Heart left ventricle (tissue), 16 donors: Measurements from ENCODE around the gene METRNL. TPM values are rescaled to one million over a fixed set of nuclear protein-coding genes. Genes with fewer than 3 reads are reported as not detected.
"Not testable (repeated sequence)": the region's sequence is repeated elsewhere in the genome, so short reads cannot be mapped to it uniquely, and the experiment has no call there.

Experiments used
- ATAC-seq, 4 donors: fragments of 200-7000 bp; cut with Tn5 transposase; one replicate each; pipeline ENCODE4 v1.9.1; 2020 to 2022; ENCODE audit warnings: moderate library complexity in 4 of 4, mild to moderate bottlenecking in 3 of 4, moderate number of reproducible peaks in 1 of 4
- DNase-seq, 5 donors: peaks; one replicate each; pipeline ENCODE4 v3.0.0-alpha.2; 2020
- H3K27ac ChIP-seq, 12 donors: fragments of 200-600 bp; sonication (generic) in 4 of 12; one replicate each; pipeline versions ENCODE4 v1.5.0 to v1.8.0; 2016 to 2022; ENCODE audit warnings: mild to moderate bottlenecking in 2 of 12
- H3K27me3 ChIP-seq, 9 donors: fragments of 200-600 bp; sonication (generic) in 2 of 9; one replicate each; pipeline versions ENCODE4 v1.5.1 to v1.8.0; 2016 to 2022; ENCODE audit warnings: mild to moderate bottlenecking in 3 of 9
- H3K36me3 ChIP-seq, 9 donors: fragments of 200-600 bp; sonication (generic) in 2 of 9; one replicate each; pipeline versions ENCODE4 v1.5.0 to v1.8.0; 2018 to 2022; ENCODE audit warnings: mild to moderate bottlenecking in 2 of 9
- H3K4me1 ChIP-seq, 12 donors: fragments of 200-600 bp; sonication (generic) in 4 of 12; one replicate each; pipeline versions ENCODE4 v1.5.0 to v1.8.0; 2016 to 2022; ENCODE audit warnings: mild to moderate bottlenecking in 3 of 12
- H3K4me3 ChIP-seq, 12 donors: fragments of 200-600 bp; sonication (generic) in 4 of 12; one replicate each; pipeline versions ENCODE4 v1.5.0 to v1.8.0; 2017 to 2022; ENCODE audit warnings: mild to moderate bottlenecking in 9 of 12, moderate library complexity in 4 of 12
- H3K9me3 ChIP-seq, 12 donors: fragments of 200-600 bp; sonication (generic) in 4 of 12; one replicate each; pipeline versions ENCODE4 v1.5.0 to v1.8.0; 2016 to 2022; ENCODE audit warnings: mild to moderate bottlenecking in 1 of 12
- CTCF ChIP-seq, 12 donors: fragments of 200-600 bp; sonication (generic) in 4 of 12; IDR thresholded peaks; one replicate each; pipeline versions ENCODE4 v1.5.0 to v1.8.0; 2018 to 2022; ENCODE audit warnings: antibody characterized with exemption in 12 of 12, mild to moderate bottlenecking in 5 of 12
- POLR2A ChIP-seq, 2 donors: fragments of 450-650 bp; IDR thresholded peaks; one replicate each; pipeline ENCODE4 v1.6.1; 2017; ENCODE audit warnings: antibody characterized with exemption in 2 of 2, mild to moderate bottlenecking in 2 of 2, moderate library complexity in 2 of 2
- WGBS, 4 donors: extraction: QIAGEN DNeasy Blood & Tissue Kit in 2 of 4; methylation state at CpG; one replicate each; pipeline versions ENCODE4 v1.1.5 to v1.1.7; 2013 to 2018; 5-methylcytosine and 5-hydroxymethylcytosine counted together
- intact Hi-C, 10 donors: fragments of 100-400 bp; cut with DNase I; formaldehyde crosslinking; loops; one replicate each; pipeline versions ENCODE4 v1.11.1 to v1.14.2; 2022
- polyA plus RNA-seq, 2 donors: library from polyadenylated mRNA; stranded (reverse); fragments of 200-250 nt; gene quantifications; one replicate each; pipeline ENCODE4 v1.2.3, GENCODE V29; 2013
- total RNA-seq, 9 donors: library from RNA; depleted of rRNA in 2 of 9; stranded (reverse); fragments of >200 nt in 2 of 9; fragmentation: NEBNext Ultra II Directional in 3 of 9; extraction: Animal tissue kit (Norgen Biotek cat#: 25700) in 3 of 9; gene quantifications; one replicate each; pipeline versions ENCODE4 v1.1.0 to v1.2.4, GENCODE V29; 2016 to 2023
- donor health status: ischemic (EF 13 %, LVEDD 7.1; RV severe dilation, severe dysfunction).
- donor health status: healthy with polysubstance abuse.
- donor health status: DM: no; HTN: yes; CAD: no.
- donor health status: DM: no; HTN: no; CAD: no.
- donor health status: ischemic (EF 25% LVEDD 6.9; RV normal size, moderate dysfunction).
- donor health status: ischemic (EF 25% LVEDD 5.7; RV mildly dilated, moderate dysfunction).
- donor health status: healthy.
- donor health status: DM: yes; HTN: yes; CAD: no.
- donor health status: ischemic (EF 35%, LVEDD 5.7; RV mildly dilated, moderate dysfunction).
- donor health status: nonischemic (EF 11% LVEDD 7.7; RV severe dilation, severe dysfunction).
- donor health status: DM: yes; HTN: yes; CAD: no.
- donor health status: PGD.
- donor health status: ischemic (EF 29% LVEDD 5.4; RV normal size, mild dysfunction).
- donor health status: nonischemic (EF 23%, LVEDD 6.1; RV moderate dilation, normal function).

The METRNL gene
- total and polyA plus RNA-seq, 11 donors: 59.4 to 144 (median 79.5) TPM

- H3K4me3 ChIP-seq: no peak overlapping the region
- ATAC-seq (peak in 1 of 4 donors; percentile 60), DNase-seq (peak in 2 of 5 donors; percentile 32 to 66)
- no peak overlapping the region for H3K27ac ChIP-seq
- WGBS, 4 donors: 53 to 73% (median 71%) methylated on average over 24 to 25 of the region's 25 CpGs
- H3K9me3 ChIP-seq: no peaks in the 10 kb centered on the region
- intact Hi-C loops: no loop called here
- TF ChIP-seq POLR2A (IDR thresholded peaks at IDR 0.05): no peak
- no peak for TF ChIP-seq CTCF (IDR thresholded peaks at IDR 0.05)
- no peaks in the 10 kb centered on the region for H3K36me3 ChIP-seq
- peaks cover 0 to 16% (median 5%) of the 10 kb centered on the region in 12 donors for H3K4me1 ChIP-seq
- H3K27me3 ChIP-seq: no peaks in the 10 kb centered on the region
Observed at GRCh38 chr17:83119987-83120864, 40.8 kb downstream of the METRNL start.

GRCh38 chr17:83121473-83121872, 42.1 kb downstream of the METRNL start:
- H3K27me3 ChIP-seq, H3K4me3 ChIP-seq, H3K36me3 ChIP-seq, H3K27ac ChIP-seq, DNase-seq, H3K9me3 ChIP-seq, ATAC-seq, intact Hi-C loops: not testable (repeated sequence)
- WGBS, 4 donors: 65 to 79% (median 67%) methylated on average over 11 to 12 of the region's 12 CpGs
- peaks cover 0 to 24% (median 5%) of the 10 kb centered on the region in 12 donors for H3K4me1 ChIP-seq

GRCh38 chr17:83121921-83122820, 42.8 kb downstream of the METRNL start:
- ATAC-seq: no peak
- Histone ChIP-seq H3K4me3 (no peak overlapping the region), H3K4me1 (peaks cover 0 to 24% (median 5%) of the 10 kb centered on the region in 12 donors), H3K27me3 (peaks cover 0 to 4% (median 0%) of the 10 kb centered on the region in 9 donors), H3K9me3 (no peaks in the 10 kb centered on the region), H3K27ac (no peak overlapping the region), H3K36me3 (no peaks in the 10 kb centered on the region)
- no peak for TF ChIP-seq CTCF (IDR thresholded peaks at IDR 0.05)
- no peak for TF ChIP-seq POLR2A (IDR thresholded peaks at IDR 0.05)
- WGBS, 4 donors: 83 to 86% (median 84%) methylated on average over 26 of the region's 26 CpGs
- intact Hi-C loops: no loop called here
- peak in 1 of 5 donors; percentile 15 for DNase-seq

- intact Hi-C loops: no loop called here
- 72 to 84% (median 81%) methylated on average over 16 of the region's 16 CpGs for WGBS, 4 donors
- no peak for TF ChIP-seq POLR2A (IDR thresholded peaks at IDR 0.05)
- no peak for TF ChIP-seq CTCF (IDR thresholded peaks at IDR 0.05)
- Histone ChIP-seq H3K27ac (no peak overlapping the region), H3K9me3 (no peaks in the 10 kb centered on the region), H3K36me3 (no peaks in the 10 kb centered on the region), H3K4me3 (no peak overlapping the region), H3K4me1 (peaks cover 0 to 24% (median 5%) of the 10 kb centered on the region in 12 donors), H3K27me3 (peaks cover 0 to 4% (median 0%) of the 10 kb centered on the region in 9 donors)
- ATAC-seq (no peak), DNase-seq (no peak)
Observed at GRCh38 chr17:83122834-83123233, 43.4 kb downstream of the METRNL start.
